Activated CD4-positive, alpha-beta memory T cell treated with anti-CD3 and anti-CD28 coated beads, Interleukin-2, amount 10 ng/mL, durations not matched to agents 7 days and 5 days (primary cell): ENCODE results near the gene SLC22A16. TPM values are rescaled to one million over a fixed set of nuclear protein-coding genes. Genes with fewer than 3 reads are reported as not detected.
"Not testable (repeated sequence)": the region's sequence is repeated elsewhere in the genome, so short reads cannot be mapped to it uniquely, and the experiment has no call there.

Source experiments
- CTCF ChIA-PET: fragments of 350-600 bp; sonication (Branson Sonifier 250); formaldehyde crosslinking; loops from one replicate; lab custom pipeline; 2021; ENCODE audit warnings: antibody characterized with exemption, inconsistent platforms; lab: Charles Lee
- POLR2A ChIA-PET: fragments of 350-600 bp; sonication (Branson Sonifier 250); formaldehyde crosslinking; loops from one replicate; lab custom pipeline; 2021; ENCODE audit warnings: antibody characterized with exemption; lab: Charles Lee
- DNase-seq: peaks from one replicate; pipeline ENCODE4 v3.0.0-alpha.2; 2020
- H3K27ac Mint-ChIP-seq: one replicate; pipeline ENCODE4 v1.8.0; 2021; ENCODE audit warnings: mild to moderate bottlenecking, mixed read lengths
- H3K27me3 Mint-ChIP-seq: one replicate; pipeline ENCODE4 v1.8.0; 2021; ENCODE audit warnings: mixed read lengths
- H3K36me3 Mint-ChIP-seq: one replicate; pipeline ENCODE4 v1.8.0; 2021; ENCODE audit warnings: low read depth, mixed read lengths
- H3K4me1 Mint-ChIP-seq: one replicate; pipeline ENCODE4 v1.8.0; 2021; ENCODE audit warnings: mixed read lengths
- H3K4me3 Mint-ChIP-seq: one replicate; pipeline ENCODE4 v1.8.0; 2021; ENCODE audit warnings: mild to moderate bottlenecking, mixed read lengths
- H3K9me3 Mint-ChIP-seq: one replicate; pipeline ENCODE4 v1.8.0; 2021; ENCODE audit warnings: mixed read lengths
- total RNA-seq, 2 experiments: library from RNA; stranded (reverse); gene quantifications; one replicate each; pipeline ENCODE4 v1.2.3, GENCODE V29; 2021

The SLC22A16 gene
- total RNA-seq, 2 experiments from 2014 or later = not detected

GRCh38 chr6:110457567-110458175, 18.7 kb downstream of the SLC22A16 start:
- H3K4me1 Mint-ChIP-seq, H3K27me3 Mint-ChIP-seq, H3K9me3 Mint-ChIP-seq, H3K36me3 Mint-ChIP-seq, H3K27ac Mint-ChIP-seq, POLR2A ChIA-PET, H3K4me3 Mint-ChIP-seq: not testable (repeated sequence)
- peak; percentile 24 for DNase-seq
- CTCF ChIA-PET = interaction anchor here (0.6 to 0.9 kb wide), 2 partner anchors 42 to 1672 kb away, joined by 3 read pairs; no protein-coding TSS in a partner anchor

- ChIA-PET POLR2A (no interaction called here), CTCF (no interaction called here)
- Mint-ChIP-seq H3K27ac (no peak overlapping the region), H3K27me3 (peaks cover 8% of the 10 kb centered on the region), H3K9me3 (peaks cover 3% of the 10 kb centered on the region), H3K36me3 (no peaks in the 10 kb centered on the region), H3K4me1 (no peaks in the 10 kb centered on the region), H3K4me3 (no peak overlapping the region)
- DNase-seq = no peak
Measured at GRCh38 chr6:110456694-110457093, 19.7 kb downstream of the SLC22A16 start.

DNA sequence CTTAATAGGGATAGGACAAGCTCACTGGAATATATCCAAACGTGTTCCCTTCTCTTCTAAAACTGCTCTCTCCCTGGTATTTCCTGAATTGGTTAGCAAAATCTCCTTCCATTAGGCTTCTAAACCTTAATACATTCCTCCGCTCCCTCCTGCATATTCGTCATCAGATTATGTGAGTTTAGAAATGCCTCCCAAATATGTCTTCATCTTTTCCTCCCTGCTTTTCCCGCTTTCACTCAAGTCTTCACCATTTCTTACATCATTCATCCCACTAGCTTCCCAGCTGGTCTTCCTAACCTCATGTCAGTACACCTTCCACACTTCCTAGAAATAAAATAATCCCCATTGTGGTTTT, 26.9 kb downstream of the SLC22A16 start:
- Mint-ChIP-seq H3K36me3 (no peaks in the 10 kb centered on the region), H3K9me3 (no peaks in the 10 kb centered on the region), H3K27me3 (peaks cover 21% of the 10 kb centered on the region), H3K4me1 (no peaks in the 10 kb centered on the region), H3K4me3 (no peak overlapping the region), H3K27ac (no peak overlapping the region)
- DNase-seq = no peak
- POLR2A ChIA-PET = no interaction called here
- CTCF ChIA-PET = no interaction called here

DNA sequence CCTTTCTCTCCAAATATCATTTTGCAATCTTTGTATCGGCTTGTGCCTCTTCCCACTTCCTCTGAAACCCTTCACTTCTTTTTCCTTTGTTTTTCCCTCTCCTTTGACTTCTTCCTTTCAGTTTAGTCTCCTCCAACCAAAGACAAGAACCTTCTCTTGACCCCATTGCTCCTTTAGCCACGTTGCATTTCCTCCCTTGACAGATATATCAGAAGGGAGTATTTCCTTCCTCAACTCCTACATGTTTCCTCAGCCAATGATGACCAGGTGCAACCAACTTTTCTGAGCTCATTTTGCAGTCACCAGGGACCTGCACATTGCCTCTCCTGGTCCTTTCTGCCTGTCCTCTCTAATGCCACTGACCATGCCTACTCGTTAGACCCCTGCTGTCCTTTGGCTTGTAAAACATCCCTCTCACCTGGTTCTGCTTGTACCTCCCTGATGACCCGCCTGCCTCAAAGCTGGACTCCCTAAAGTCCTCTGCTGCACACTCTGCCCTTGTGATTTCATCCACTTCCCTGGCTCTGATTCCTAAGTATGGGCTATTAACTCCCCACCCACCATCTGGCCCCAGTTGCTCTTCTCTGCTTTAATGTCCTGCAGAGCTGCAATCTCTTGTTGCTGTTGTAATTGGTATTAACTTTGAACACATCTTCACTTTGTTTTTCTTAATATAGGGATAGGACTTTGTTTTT, 27.4 kb downstream of the SLC22A16 start:
- ChIA-PET CTCF (no interaction called here), POLR2A (no interaction called here)
- H3K36me3 Mint-ChIP-seq = no peaks in the 10 kb centered on the region
- no peak overlapping the region for H3K27ac Mint-ChIP-seq
- DNase-seq = no peak
- no peaks in the 10 kb centered on the region for H3K9me3 Mint-ChIP-seq
- H3K4me1 Mint-ChIP-seq = no peaks in the 10 kb centered on the region
- no peak overlapping the region for H3K4me3 Mint-ChIP-seq
- peaks cover 21% of the 10 kb centered on the region for H3K27me3 Mint-ChIP-seq

GRCh38 chr6:110447761-110448160, 28.7 kb downstream of the SLC22A16 start:
- no peaks in the 10 kb centered on the region for H3K36me3 Mint-ChIP-seq
- peaks cover 26% of the 10 kb centered on the region for H3K27me3 Mint-ChIP-seq
- H3K9me3 Mint-ChIP-seq = no peaks in the 10 kb centered on the region
- H3K4me1 Mint-ChIP-seq = no peaks in the 10 kb centered on the region
- DNase-seq = no peak
- ChIA-PET POLR2A (no interaction called here), CTCF (no interaction called here)
- no peak overlapping the region for H3K4me3 Mint-ChIP-seq
- H3K27ac Mint-ChIP-seq = no peak overlapping the region

DNA sequence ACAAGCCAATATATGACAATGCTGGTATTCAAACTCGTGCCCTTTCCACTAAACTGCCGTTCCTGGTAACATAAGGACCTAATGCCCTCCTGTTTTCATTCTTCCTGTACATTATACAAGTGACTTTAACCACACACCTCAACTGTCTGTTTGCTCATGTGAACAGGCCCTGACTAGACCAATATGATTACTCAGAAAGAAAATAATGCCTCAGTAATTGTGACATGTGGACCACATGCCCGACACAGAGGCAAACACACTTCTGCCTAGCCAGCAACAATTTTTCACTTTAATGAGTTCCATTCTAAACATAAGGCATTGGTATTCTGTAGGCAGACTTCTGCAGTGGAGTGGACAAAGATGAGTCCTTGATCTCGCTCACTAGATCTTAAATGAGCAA, 30.0 kb downstream of the SLC22A16 start:
- no peaks in the 10 kb centered on the region for H3K9me3 Mint-ChIP-seq
- no peak overlapping the region for H3K27ac Mint-ChIP-seq
- no peaks in the 10 kb centered on the region for H3K36me3 Mint-ChIP-seq
- no peak overlapping the region for H3K4me3 Mint-ChIP-seq
- POLR2A ChIA-PET = no interaction called here
- peaks cover 19% of the 10 kb centered on the region for H3K27me3 Mint-ChIP-seq
- H3K4me1 Mint-ChIP-seq = no peaks in the 10 kb centered on the region
- CTCF ChIA-PET = no interaction called here
- DNase-seq = no peak

DNA sequence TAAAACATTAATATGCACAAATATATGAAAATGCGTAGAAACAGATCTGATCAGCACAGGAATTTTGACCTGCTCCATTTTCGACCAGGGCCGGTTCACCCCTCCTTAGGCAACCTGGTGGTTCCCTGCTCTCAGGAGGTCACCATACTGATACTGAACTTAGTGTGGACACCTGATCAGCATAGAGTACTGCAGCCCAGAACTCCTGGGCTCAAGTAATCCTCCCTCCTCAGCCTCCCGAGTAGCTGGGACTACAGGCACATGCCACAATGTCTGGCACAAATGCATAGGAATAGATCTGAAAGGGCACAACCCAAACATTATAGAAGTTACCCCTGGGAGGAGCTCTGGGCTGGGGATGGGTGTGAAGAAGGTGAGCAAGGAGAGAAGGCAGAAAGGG, 36.4 kb downstream of the SLC22A16 start:
- no peak for DNase-seq
- no peak overlapping the region for H3K4me3 Mint-ChIP-seq
- peaks cover 29% of the 10 kb centered on the region for H3K27me3 Mint-ChIP-seq
- ChIA-PET CTCF (no interaction called here), POLR2A (no interaction called here)
- no peaks in the 10 kb centered on the region for H3K36me3 Mint-ChIP-seq
- H3K27ac Mint-ChIP-seq = no peak overlapping the region
- H3K9me3 Mint-ChIP-seq = no peaks in the 10 kb centered on the region
- no peaks in the 10 kb centered on the region for H3K4me1 Mint-ChIP-seq

- Mint-ChIP-seq H3K27ac (no peak overlapping the region), H3K4me1 (no peaks in the 10 kb centered on the region), H3K9me3 (no peaks in the 10 kb centered on the region), H3K36me3 (no peaks in the 10 kb centered on the region), H3K4me3 (no peak overlapping the region), H3K27me3 (peaks cover 26% of the 10 kb centered on the region)
- ChIA-PET POLR2A (no interaction called here), CTCF (no interaction called here)
- no peak for DNase-seq
Measured at GRCh38 chr6:110439356-110439755, 37.1 kb downstream of the SLC22A16 start.

- H3K27me3 Mint-ChIP-seq = peaks cover 20% of the 10 kb centered on the region
- no peak overlapping the region for H3K4me3 Mint-ChIP-seq
- no peak for DNase-seq
- CTCF ChIA-PET = no interaction called here
- H3K9me3 Mint-ChIP-seq = no peaks in the 10 kb centered on the region
- POLR2A ChIA-PET = no interaction called here
- H3K4me1 Mint-ChIP-seq = no peaks in the 10 kb centered on the region
- H3K36me3 Mint-ChIP-seq = no peaks in the 10 kb centered on the region
- H3K27ac Mint-ChIP-seq = no peak overlapping the region
Measured at GRCh38 chr6:110434961-110435602, 41.3 kb downstream of the SLC22A16 start.

DNA sequence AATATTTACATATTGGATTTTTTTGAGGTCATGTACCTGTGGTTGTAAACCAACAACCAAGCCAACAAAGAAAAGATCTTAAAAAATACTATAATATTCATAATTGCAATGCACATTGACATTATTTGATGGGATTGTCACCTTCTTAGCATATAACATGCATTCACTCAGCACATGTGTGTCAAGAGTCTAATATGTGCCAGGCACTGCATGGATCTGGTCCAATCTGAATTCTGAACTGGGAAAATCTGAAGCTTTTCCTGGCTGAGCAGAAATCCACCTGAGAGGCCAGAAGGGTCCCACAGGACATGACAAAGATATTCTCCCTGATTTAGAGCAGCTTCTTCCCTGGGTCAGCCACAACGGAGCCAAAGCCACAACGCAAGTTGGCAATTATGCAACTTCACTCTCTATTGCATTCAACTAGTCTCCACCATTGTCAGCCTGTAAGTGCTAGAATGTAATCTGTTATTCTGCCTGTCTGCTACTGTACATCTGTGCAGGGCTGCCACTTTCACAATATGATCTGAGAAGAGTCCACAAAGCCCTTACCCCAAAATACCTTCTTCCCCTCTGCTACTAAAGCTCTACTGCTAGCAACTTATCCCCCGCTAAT, 44.0 kb downstream of the SLC22A16 start:
- H3K4me1 Mint-ChIP-seq = no peaks in the 10 kb centered on the region
- no peak overlapping the region for H3K27ac Mint-ChIP-seq
- no peak overlapping the region for H3K4me3 Mint-ChIP-seq
- no peaks in the 10 kb centered on the region for H3K36me3 Mint-ChIP-seq
- DNase-seq = no peak
- peaks cover 9% of the 10 kb centered on the region for H3K27me3 Mint-ChIP-seq
- ChIA-PET CTCF (no interaction called here), POLR2A (no interaction called here)
- no peaks in the 10 kb centered on the region for H3K9me3 Mint-ChIP-seq

- ChIA-PET POLR2A (no interaction called here), CTCF (no interaction called here)
- no peak for DNase-seq
- Mint-ChIP-seq H3K4me3 (no peak overlapping the region), H3K27me3 (peaks cover 5% of the 10 kb centered on the region), H3K4me1 (no peaks in the 10 kb centered on the region), H3K9me3 (no peaks in the 10 kb centered on the region), H3K27ac (no peak overlapping the region), H3K36me3 (no peaks in the 10 kb centered on the region)
Measured at GRCh38 chr6:110430741-110431140, 45.7 kb downstream of the SLC22A16 start.

- no peak overlapping the region for H3K4me3 Mint-ChIP-seq
- H3K4me1 Mint-ChIP-seq = no peaks in the 10 kb centered on the region
- POLR2A ChIA-PET = no interaction called here
- CTCF ChIA-PET = no interaction called here
- DNase-seq = no peak
- peaks cover 5% of the 10 kb centered on the region for H3K27me3 Mint-ChIP-seq
- no peaks in the 10 kb centered on the region for H3K9me3 Mint-ChIP-seq
- H3K36me3 Mint-ChIP-seq = no peaks in the 10 kb centered on the region
- H3K27ac Mint-ChIP-seq = no peak overlapping the region
Measured at GRCh38 chr6:110430236-110430635, 46.2 kb downstream of the SLC22A16 start.

- CTCF ChIA-PET = no interaction called here
- H3K27me3 Mint-ChIP-seq = peaks cover 11% of the 10 kb centered on the region
- H3K27ac Mint-ChIP-seq = no peak overlapping the region
Measured at GRCh38 chr6:110428153-110428552, 48.3 kb downstream of the SLC22A16 start.

More at GRCh38 chr6:110428153-110428552, 48.3 kb downstream of the SLC22A16 start:
- H3K4me1 Mint-ChIP-seq = no peaks in the 10 kb centered on the region
- no peak overlapping the region for H3K4me3 Mint-ChIP-seq
- no peaks in the 10 kb centered on the region for H3K9me3 Mint-ChIP-seq
- no peaks in the 10 kb centered on the region for H3K36me3 Mint-ChIP-seq
- POLR2A ChIA-PET = no interaction called here
- no peak for DNase-seq
